ENCODE data around the gene SELENON.

Gene SELENON

GRCh38 chr1:25771221-25772114 is 28.5 kb upstream of the SELENON start:
- DNase-seq: no peak

GRCh38 chr1:25772164-25772563 is 27.8 kb upstream of the SELENON start:
- DNase-seq: no peak

- DNase-seq: no peak
Observed at GRCh38 chr1:25772692-25773245, 27.2 kb upstream of the SELENON start.

GRCh38 chr1:25773441-25774125 is 26.4 kb upstream of the SELENON start:
- no peak for DNase-seq

- DNase-seq: no peak
Observed at GRCh38 chr1:25774206-25774803, 25.7 kb upstream of the SELENON start.

GRCh38 chr1:25774921-25775771 is 24.8 kb upstream of the SELENON start:
- no peak for DNase-seq

- DNase-seq: no peak
Observed at GRCh38 chr1:25779388-25779787, 20.6 kb upstream of the SELENON start.

GRCh38 chr1:25779894-25780293 is 20.1 kb upstream of the SELENON start:
- DNase-seq: no peak

GRCh38 chr1:25780318-25781129 is 19.5 kb upstream of the SELENON start:
- no peak for DNase-seq

GRCh38 chr1:25781130-25781433 is 18.9 kb upstream of the SELENON start:
- DNase-seq: no peak

GRCh38 chr1:25782608-25783201 is 17.3 kb upstream of the SELENON start:
- no peak for DNase-seq

GRCh38 chr1:25784575-25785051 is 15.4 kb upstream of the SELENON start:
- DNase-seq: no peak

- DNase-seq: no peak
Observed at GRCh38 chr1:25785333-25786067, 14.5 kb upstream of the SELENON start.

- DNase-seq: no peak
Observed at GRCh38 chr1:25786887-25787759, 12.9 kb upstream of the SELENON start.

GRCh38 chr1:25787760-25788166 is 12.2 kb upstream of the SELENON start:
- DNase-seq: no peak

GRCh38 chr1:25790472-25790871 is 9.5 kb upstream of the SELENON start:
- no peak for DNase-seq

- DNase-seq: no peak
Observed at GRCh38 chr1:25792115-25792514, 7.9 kb upstream of the SELENON start.

- DNase-seq: no peak
Observed at GRCh38 chr1:25793585-25794170, 6.3 kb upstream of the SELENON start.

GRCh38 chr1:25794325-25794724 is 5.7 kb upstream of the SELENON start:
- DNase-seq: no peak
